Adrenal gland (tissue), 12 donors: ENCODE results near the gene DKC1. TPM values are rescaled to one million over a fixed set of nuclear protein-coding genes. Genes with fewer than 3 reads are reported as not detected.
"Not testable (repeated sequence)": the region's sequence is repeated elsewhere in the genome, so short reads cannot be mapped to it uniquely, and the experiment has no call there.

Source experiments
- DNase-seq, 7 donors: peaks; one replicate each; pipeline ENCODE4 v3.0.0-alpha.2; 2019 to 2020
- H3K27ac ChIP-seq, 5 donors: fragments of 200-600 bp; sonication (generic) in 4 of 5; 1 replicate in 3 of 5; 2 replicates in 2 of 5; pipeline versions ENCODE4 v1.5.1 to v1.8.0; 2016 to 2020; ENCODE audit warnings: mild to moderate bottlenecking in 1 of 5
- H3K27me3 ChIP-seq: fragments of 200-600 bp; 2 replicates; pipeline ENCODE4 v1.8.0; 2021
- H3K36me3 ChIP-seq, 2 donors: fragments of 200-600 bp; replicated peaks in 1 of 2; 1 replicate in 1 of 2; 2 replicates in 1 of 2; pipeline versions ENCODE4 v1.5.1 to v1.8.0; 2018 to 2022
- H3K4me1 ChIP-seq, 2 donors: fragments of 200-600 bp; replicated peaks in 1 of 2; 1 replicate in 1 of 2; 2 replicates in 1 of 2; pipeline versions ENCODE4 v1.5.1 to v1.8.0; 2018 to 2021
- H3K4me3 ChIP-seq, 4 donors: fragments of 200-600 bp; sonication (generic) in 3 of 4; one replicate each; pipeline ENCODE4 v1.5.1; 2016 to 2018
- H3K9me3 ChIP-seq, 3 donors: fragments of 200-600 bp; sonication (generic) in 1 of 3; replicated peaks in 1 of 3; 1 replicate in 2 of 3; 2 replicates in 1 of 3; pipeline versions ENCODE4 v1.5.1 to v1.8.0; 2016 to 2021
- POLR2A ChIP-seq, 2 donors: fragments of 450-650 bp; IDR thresholded peaks; one replicate each; pipeline ENCODE4 v1.6.1; 2017; ENCODE audit warnings: antibody characterized with exemption in 2 of 2, mild to moderate bottlenecking in 2 of 2, moderate library complexity in 1 of 2
- WGBS, 4 donors: extraction: QIAGEN DNeasy Blood & Tissue Kit in 2 of 4; methylation state at CpG; one replicate each; pipeline versions ENCODE4 v1.1.5 to v1.1.7; 2013 to 2017; 5-methylcytosine and 5-hydroxymethylcytosine counted together
- intact Hi-C, 2 donors: fragments of 100-400 bp; cut with DNase I; formaldehyde crosslinking; loops; one replicate each; pipeline versions ENCODE4 v1.14.1 to v1.15.0; 2022 to 2023
- polyA plus RNA-seq, 3 donors: library from polyadenylated mRNA; stranded (reverse); fragments of 200-250 nt in 2 of 3; fragments of 350-450 nt in 1 of 3; fragmentation: Illumina TruSeq in 1 of 3; extraction: RNeasy Lipid Tissue Mini Kit (QIAGEN cat#74804) in 1 of 3; gene quantifications; one replicate each; pipeline ENCODE4 v1.2.3, GENCODE V29; 2013 to 2014
- small RNA-seq, 2 donors: library from RNA; depleted of rRNA; stranded (forward); fragments of <200 nt; gene quantifications; one replicate each; pipeline ENCODE3, GENCODE V24; 2016
- total RNA-seq, 9 donors: library from RNA; depleted of rRNA in 4 of 9; stranded (reverse); fragments of >200 nt in 4 of 9; fragments of 120-200 nt in 1 of 9; fragmentation: NEBNext Ultra II Directional in 1 of 9; extraction: Animal tissue kit (Norgen Biotek cat#: 25700) in 1 of 9; gene quantifications; one replicate each; pipeline versions ENCODE4 v1.1.0 to v1.2.4, GENCODE V29; 2013 to 2023
- TF ChIP-seq, protein P1 (sequence below), 6 experiments: fragments of 450-650 bp in 4 of 6; fragments of 200-600 bp in 2 of 6; sonication (generic) in 1 of 6; IDR thresholded peaks; 1 replicate in 5 of 6; 2 replicates in 1 of 6; pipeline versions ENCODE4 v1.5.1 to v1.8.0; 2016 to 2021; ENCODE audit warnings: antibody characterized with exemption in 6 of 6, mild to moderate bottlenecking in 2 of 6, moderate library complexity in 1 of 6
- donor health status: healthy with polysubstance abuse.
- donor health status: Bipolar disorder and iron deficiency.
- donor health status: DM: yes; HTN: yes; CAD: no.
- donor health status: DM: no; HTN: no; CAD: no.
- donor health status: DM: no; HTN: no; CAD: no.
- donor health status: DM: yes; HTN: yes; CAD: no.

DKC1 gene
- total and polyA plus RNA-seq, 12 donors: 20.2 to 111 (median 31.5) TPM

- no peaks in the 10 kb centered on the region for H3K27me3 ChIP-seq
- DNase-seq: no peak
- H3K4me1 ChIP-seq: no peaks in the 10 kb centered on the region
- H3K27ac ChIP-seq: no peak overlapping the region
- no peaks in the 10 kb centered on the region for H3K36me3 ChIP-seq
- WGBS, 4 donors: 76 to 95% (median 90%) methylated on average over 1 of the region's 1 CpG
- no peak overlapping the region for H3K4me3 ChIP-seq
- intact Hi-C loops: no loop called here
- TF ChIP-seq POLR2A (IDR thresholded peaks at IDR 0.05): no peak
- TF ChIP-seq, protein P1, sequence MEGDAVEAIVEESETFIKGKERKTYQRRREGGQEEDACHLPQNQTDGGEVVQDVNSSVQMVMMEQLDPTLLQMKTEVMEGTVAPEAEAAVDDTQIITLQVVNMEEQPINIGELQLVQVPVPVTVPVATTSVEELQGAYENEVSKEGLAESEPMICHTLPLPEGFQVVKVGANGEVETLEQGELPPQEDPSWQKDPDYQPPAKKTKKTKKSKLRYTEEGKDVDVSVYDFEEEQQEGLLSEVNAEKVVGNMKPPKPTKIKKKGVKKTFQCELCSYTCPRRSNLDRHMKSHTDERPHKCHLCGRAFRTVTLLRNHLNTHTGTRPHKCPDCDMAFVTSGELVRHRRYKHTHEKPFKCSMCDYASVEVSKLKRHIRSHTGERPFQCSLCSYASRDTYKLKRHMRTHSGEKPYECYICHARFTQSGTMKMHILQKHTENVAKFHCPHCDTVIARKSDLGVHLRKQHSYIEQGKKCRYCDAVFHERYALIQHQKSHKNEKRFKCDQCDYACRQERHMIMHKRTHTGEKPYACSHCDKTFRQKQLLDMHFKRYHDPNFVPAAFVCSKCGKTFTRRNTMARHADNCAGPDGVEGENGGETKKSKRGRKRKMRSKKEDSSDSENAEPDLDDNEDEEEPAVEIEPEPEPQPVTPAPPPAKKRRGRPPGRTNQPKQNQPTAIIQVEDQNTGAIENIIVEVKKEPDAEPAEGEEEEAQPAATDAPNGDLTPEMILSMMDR (IDR thresholded peaks at IDR 0.05): no peak
- H3K9me3 ChIP-seq: no peaks in the 10 kb centered on the region
Observed at GRCh38 chrX:154824638-154825037, 62.0 kb downstream of the DKC1 start.

- H3K4me3 ChIP-seq, H3K27ac ChIP-seq, H3K36me3 ChIP-seq, H3K4me1 ChIP-seq, DNase-seq, H3K9me3 ChIP-seq, H3K27me3 ChIP-seq, intact Hi-C loops: not testable (repeated sequence)
- WGBS, 4 donors: no CpG with 5 or more reads among the region's 3 CpGs
Observed at GRCh38 chrX:154825586-154825985, 62.9 kb downstream of the DKC1 start.

Small RNA genes within 50 kb of the gene (small RNA-seq; reads per million reads assigned to genes)
- 0 reads per million in 2 donors for gene SNORA36A

Other genes with a start within 250 kb of the DKC1 start
- 10 to 100 TPM; 42.9 to 77.1 (median 50.9) TPM for gene FAM3A, start 246.6 kb upstream of the DKC1 start, total RNA-seq
- 100 to 1,000 TPM in 1 of 3 donors, 10 to 100 TPM in 2; 13.5 to 115 (median 92.8) TPM for gene FAM3A, start 246.6 kb upstream of the DKC1 start, polyA plus RNA-seq
- 100 to 1,000 TPM in 5 of 9 donors, 10 to 100 TPM in 4; 22.1 to 124 (median 102) TPM for gene G6PD, start 216.0 kb upstream of the DKC1 start, total RNA-seq
- 10 to 100 TPM; 41.6 to 93.6 (median 78.0) TPM for gene G6PD, start 216.0 kb upstream of the DKC1 start, polyA plus RNA-seq
- gene IKBKG, start 215.2 kb upstream of the DKC1 start, total RNA-seq: 10 to 100 TPM; 12.5 to 47.5 (median 29.8) TPM
- 10 to 100 TPM in 2 of 3 donors, 1 to 10 TPM in 1; 9.6 to 39.1 (median 36.1) TPM for gene IKBKG, start 215.2 kb upstream of the DKC1 start, polyA plus RNA-seq
- gene CTAG1A, start 177.7 kb upstream of the DKC1 start, total RNA-seq: not detected
- gene CTAG1A, start 177.7 kb upstream of the DKC1 start, polyA plus RNA-seq: under 1 TPM in 1 of 3 donors, not detected in 2; 0.34 TPM
- not detected for gene CTAG1B, start 143.6 kb upstream of the DKC1 start, total RNA-seq
- gene CTAG1B, start 143.6 kb upstream of the DKC1 start, polyA plus RNA-seq: under 1 TPM in 1 of 3 donors, not detected in 2; 0.57 TPM
- gene CTAG2, start 109.3 kb upstream of the DKC1 start, total RNA-seq: 1 to 10 TPM in 1 of 9 donors, not detected in 8; 5.5 TPM
- 1 to 10 TPM in 1 of 3 donors, under 1 TPM in 1, not detected in 1; 0.79 to 7.2 TPM for gene CTAG2, start 109.3 kb upstream of the DKC1 start, polyA plus RNA-seq
- 10 to 100 TPM in 1 of 9 donors, 1 to 10 TPM in 8; 1.9 to 11.8 (median 5.6) TPM for gene GAB3, start 11.8 kb upstream of the DKC1 start, total RNA-seq
- 1 to 10 TPM; 2.6 to 8.2 (median 3.5) TPM for gene GAB3, start 11.8 kb upstream of the DKC1 start, polyA plus RNA-seq
- 100 to 1,000 TPM in 1 of 9 donors, 10 to 100 TPM in 8; 35.2 to 188 (median 59.1) TPM for gene MPP1, start 42.6 kb downstream of the DKC1 start, total RNA-seq
- 10 to 100 TPM; 34.4 to 60.8 (median 53.0) TPM for gene MPP1, start 42.6 kb downstream of the DKC1 start, polyA plus RNA-seq
- gene SMIM9, start 71.8 kb downstream of the DKC1 start, total RNA-seq: under 1 TPM in 1 of 9 donors, not detected in 8; 0.11 TPM
- gene SMIM9, start 71.8 kb downstream of the DKC1 start, polyA plus RNA-seq: not detected
- gene F8A1, start 123.5 kb downstream of the DKC1 start, total RNA-seq: 10 to 100 TPM in 6 of 9 donors, 1 to 10 TPM in 2, under 1 TPM in 1; 0.61 to 49.2 (median 20.5) TPM
- 10 to 100 TPM; 40.5 to 50.1 (median 47.6) TPM for gene F8A1, start 123.5 kb downstream of the DKC1 start, polyA plus RNA-seq